HepG2 (cell line): ENCODE data around the gene PDZRN4. TPM values are rescaled to one million over a fixed set of nuclear protein-coding genes. Genes with fewer than 3 reads are reported as not detected.

Source experiments
- ATAC-seq: fragments of 200-7000 bp; cut with Tn5 transposase; 3 replicates; pipeline ENCODE4 v1.9.1; 2020; ENCODE audit warnings: mild to moderate bottlenecking, moderate library complexity
- BruUV-seq: library from RNA; stranded (reverse); fragments of 400-500 nt; replicated peaks from 2 replicates; lab custom pipeline; 2021; lab: Mats Ljungman, UMichigan
- CTCF ChIA-PET: fragments of 300-600 bp; formaldehyde crosslinking; extraction: SDS; loops from one replicate; lab custom pipeline; 2021; ENCODE audit warnings: low total read pairs, inconsistent platforms, low intra/inter-chr PET ratio; lab: Yijun Ruan, JAX
- POLR2A ChIA-PET: fragments of 350-600 bp; sonication (Branson Sonifier 250); formaldehyde crosslinking; loops from one replicate; lab custom pipeline; 2020; ENCODE audit warnings: antibody characterized with exemption, inconsistent platforms; lab: Yijun Ruan, JAX
- DNase-seq: peaks from one replicate; pipeline ENCODE4 v3.0.0-alpha.2; 2015; ENCODE audit warnings: low spot score
- FAIRE-seq: peaks from 3 replicates; lab custom pipeline; 2011; peaks lifted over from hg19 to GRCh38; lab: Jason Lieb, UNC
- H2AFZ ChIP-seq: one replicate; pipeline ENCODE4 v1.6.1; 2011; ENCODE audit warnings: low read length, inconsistent platforms
- H3K27ac ChIP-seq: fragments of 300-600 bp; 3 replicates; pipeline ENCODE4 v1.8.0; 2011; ENCODE audit warnings: mixed run types, mild to moderate bottlenecking, mixed read lengths, low read length, inconsistent platforms; ENCODE audit not compliant: insufficient read depth; ENCODE audit errors: extremely low read length
- H3K27me3 ChIP-seq, 2 experiments: fragments of 200-600 bp in 1 of 2; 2 replicates in 1 of 2; 3 replicates in 1 of 2; pipeline versions ENCODE4 v1.6.0 to v1.8.0; 2011; ENCODE audit warnings: low read length in 2 of 2, mild to moderate bottlenecking in 2 of 2, moderate library complexity in 2 of 2, inconsistent platforms in 1 of 2; ENCODE audit not compliant: insufficient read depth in 2 of 2, control insufficient read depth in 1 of 2
- H3K36me3 ChIP-seq, 2 experiments: fragments of 200-600 bp in 1 of 2; replicated peaks in 1 of 2; 2 replicates in 1 of 2; 3 replicates in 1 of 2; pipeline versions ENCODE4 v1.5.1 to v1.8.0; 2011; ENCODE audit warnings: low read length in 2 of 2, inconsistent platforms in 1 of 2; ENCODE audit not compliant: insufficient read depth in 2 of 2, control insufficient read depth in 1 of 2
- H3K4me1 ChIP-seq: 2 replicates; pipeline ENCODE4 v1.5.1; 2012; ENCODE audit warnings: low read length, inconsistent platforms; ENCODE audit not compliant: insufficient read depth
- H3K4me2 ChIP-seq: 2 replicates; pipeline ENCODE4 v1.6.0; 2011; ENCODE audit warnings: low read depth, low read length, inconsistent platforms
- H3K4me3 ChIP-seq, 3 experiments: fragments of 200-600 bp in 1 of 3; sonication (generic), shearing (Covaris generic) in 1 of 3; replicated peaks in 1 of 3; 2 replicates each; pipeline ENCODE4 v1.5.1; 2011 to 2016; ENCODE audit warnings: low read length in 3 of 3, inconsistent platforms in 2 of 3, low read depth in 2 of 3, mild to moderate bottlenecking in 2 of 3, control low read depth in 1 of 3, mixed read lengths in 1 of 3; ENCODE audit not compliant: insufficient read depth in 1 of 3
- H3K79me2 ChIP-seq: one replicate; pipeline ENCODE4 v1.6.1; 2011; ENCODE audit warnings: low read length, inconsistent platforms; ENCODE audit not compliant: insufficient read depth
- H3K9ac ChIP-seq: 2 replicates; pipeline ENCODE4 v1.6.0; 2011; ENCODE audit warnings: mild to moderate bottlenecking, low read depth, low read length, inconsistent platforms; ENCODE audit not compliant: insufficient read depth
- H3K9me3 ChIP-seq: 2 replicates; pipeline ENCODE4 v1.5.1; 2012; ENCODE audit warnings: mild to moderate bottlenecking, low read length
- H4K20me1 ChIP-seq: 2 replicates; pipeline ENCODE4 v1.6.0; 2011; ENCODE audit warnings: inconsistent platforms, mild to moderate bottlenecking, low read length, moderate library complexity; ENCODE audit not compliant: insufficient read depth
- CEBPZ ChIP-seq: IDR thresholded peaks from 2 replicates; pipeline ENCODE4 v1.6.1; 2012; ENCODE audit warnings: low read length, improper control_type of control experiment
- CHD4 ChIP-seq: fragments of 200-600 bp; sonication (generic); IDR thresholded peaks from 2 replicates; pipeline ENCODE4 v1.7.0; 2017; ENCODE audit warnings: mild to moderate bottlenecking, low read length, borderline replicate concordance
- DNMT1 ChIP-seq: sonication (generic); formaldehyde crosslinking; IDR thresholded peaks from 2 replicates; pipeline ENCODE4 v1.5.1; 2020; ENCODE audit warnings: mild to moderate bottlenecking, missing genetic modification reagents
- E2F2 ChIP-seq: sonication (generic); formaldehyde crosslinking; IDR thresholded peaks from 2 replicates; pipeline ENCODE4 v1.4.0; 2020; ENCODE audit warnings: missing genetic modification reagents, borderline replicate concordance
- FOXK2 ChIP-seq: fragments of 450-650 bp; IDR thresholded peaks from 2 replicates; pipeline ENCODE4 v1.6.1; 2016
- PTBP1 ChIP-seq: fragments of 200-400 bp; formaldehyde crosslinking; IDR thresholded peaks from 2 replicates; pipeline ENCODE4 v1.6.1; 2018; ENCODE audit warnings: low read length, low read depth; ENCODE audit not compliant: poor library complexity, severe bottlenecking
- RERE ChIP-seq: IDR thresholded peaks from 2 replicates; pipeline ENCODE4 v1.6.1; 2016; ENCODE audit warnings: low read depth, missing genetic modification reagents, missing compliant biosample characterization
- ZBTB7B ChIP-seq: sonication (generic); formaldehyde crosslinking; IDR thresholded peaks from 2 replicates; pipeline ENCODE4 v1.4.0; 2020; ENCODE audit warnings: missing genetic modification reagents
- ZKSCAN5 ChIP-seq: sonication (generic); formaldehyde crosslinking; IDR thresholded peaks from 2 replicates; pipeline ENCODE4 v1.5.1; 2020; ENCODE audit warnings: mild to moderate bottlenecking, missing genetic modification reagents
- ZNF143 ChIP-seq: sonication (generic); formaldehyde crosslinking; IDR thresholded peaks from 2 replicates; pipeline ENCODE4 v1.4.0; 2020; ENCODE audit warnings: missing genetic modification reagents
- ZNF260 ChIP-seq: sonication (generic); formaldehyde crosslinking; IDR thresholded peaks from 2 replicates; pipeline ENCODE4 v1.4.0; 2020; ENCODE audit warnings: missing genetic modification reagents, low read depth, mild to moderate bottlenecking, borderline replicate concordance
- ZNF343 ChIP-seq: sonication (generic); formaldehyde crosslinking; IDR thresholded peaks from 2 replicates; pipeline ENCODE4 v1.4.0; 2020; ENCODE audit warnings: mild to moderate bottlenecking, missing genetic modification reagents
- ZNF552 ChIP-seq: sonication (generic); formaldehyde crosslinking; IDR thresholded peaks from 2 replicates; pipeline ENCODE4 v1.9.0; 2022; ENCODE audit warnings: missing genetic modification reagents, mild to moderate bottlenecking, borderline replicate concordance
- ZNF558 ChIP-seq: sonication (generic); formaldehyde crosslinking; IDR thresholded peaks from 2 replicates; pipeline ENCODE4 v1.9.0; 2022; ENCODE audit warnings: mild to moderate bottlenecking, missing genetic modification reagents, borderline replicate concordance
- ZNF619 ChIP-seq: sonication (generic); formaldehyde crosslinking; IDR thresholded peaks from 2 replicates; pipeline ENCODE4 v1.4.0; 2020; ENCODE audit warnings: mild to moderate bottlenecking, missing genetic modification reagents
- WGBS: methylation state at CpG from one replicate; pipeline ENCODE4 v1.1.6; 2017; ENCODE audit warnings: low lambda C conversion rate; 5-methylcytosine and 5-hydroxymethylcytosine counted together
- in situ Hi-C: cut with HindIII; loops from 2 replicates; pipeline ENCODE4 v1.10.0; 2017; ENCODE audit warnings: low pct_unique_long_range_greater_than_20kb; ENCODE audit not compliant: extremely low pct_ligation_motif_present
- intact Hi-C: fragments of 100-400 bp; cut with micrococcal nuclease; formaldehyde crosslinking; loops from one replicate; pipeline ENCODE4 v1.10.0; 2022; ENCODE audit not compliant: unreplicated experiment
- polyA plus RNA-seq, 8 experiments: library from polyadenylated mRNA; depleted of rRNA in 3 of 8; stranded (reverse) in 7 of 8; unstranded in 1 of 8; fragments of >200 nt; fragmentation: Illumina TruSeq in 4 of 8; extraction: Trizol in 4 of 8; gene quantifications; 2 replicates each; pipeline versions ENCODE4 v1.2.1 to v1.2.3, GENCODE V29; 2011 to 2016; ENCODE audit warnings: low read depth in 4 of 8, missing spikeins in 1 of 8, mixed read lengths in 1 of 8; ENCODE audit not compliant: insufficient read depth in 1 of 8
- total RNA-seq, 5 experiments: library from RNA; depleted of rRNA; stranded (reverse); fragments of >200 nt; fragmentation: Illumina TruSeq; extraction: Trizol; gene quantifications; 2 replicates each; pipeline ENCODE4 v1.2.3, GENCODE V29; 2016; ENCODE audit warnings: low read depth in 1 of 5

Gene PDZRN4
- total and polyA plus RNA-seq, 2 of the 13 experiments (the other 11 are each of a cell fraction or from before 2014, with no cell fraction given) = not detected

- CTCF ChIA-PET = no interaction called here
- in situ Hi-C loops = no loop called here
- FAIRE-seq = no peak
- no peak for TF ChIP-seq DNMT1 (CRISPR knock-in tag)
- TF ChIP-seq ZNF343 (CRISPR knock-in tag) = no peak
- TF ChIP-seq FOXK2 = no peak
- no peak for TF ChIP-seq ZNF260 (CRISPR knock-in tag)
- TF ChIP-seq CHD4 = no peak
- no peak for TF ChIP-seq ZNF558 (CRISPR knock-in tag)
- TF ChIP-seq ZNF619 = no peak
- TF ChIP-seq RERE (CRISPR knock-in tag) = no peak
- no peak for TF ChIP-seq ZNF552 (CRISPR knock-in tag)
- TF ChIP-seq ZBTB7B = no peak
- TF ChIP-seq ZNF143 (CRISPR knock-in tag) = no peak
- no peak for TF ChIP-seq CEBPZ
- no peak for TF ChIP-seq ZKSCAN5 (CRISPR knock-in tag)
- no peak for TF ChIP-seq PTBP1
- TF ChIP-seq E2F2 (CRISPR knock-in tag) = no peak
Measured at GRCh38 chr12:41460906-41461305, 272.8 kb downstream of the PDZRN4 start.

More at GRCh38 chr12:41460906-41461305, 272.8 kb downstream of the PDZRN4 start:
- Histone ChIP-seq H3K79me2 (no peaks in the 10 kb centered on the region), H3K36me3 (no peaks in the 10 kb centered on the region), H3K4me3 (no peak overlapping the region), H3K27ac (no peak overlapping the region), H3K27me3 (no peaks in the 10 kb centered on the region), H4K20me1 (no peaks in the 10 kb centered on the region), H2AFZ (no peak overlapping the region), H3K4me1 (no peaks in the 10 kb centered on the region), H3K9me3 (no peaks in the 10 kb centered on the region), H3K9ac (no peak overlapping the region), H3K4me2 (no peak overlapping the region)
- POLR2A ChIA-PET = no interaction called here
- intact Hi-C loops = no loop called here
- ATAC-seq = no peak
- WGBS = 0% methylated on average over 3 of the region's 3 CpGs
- DNase-seq = no peak
- no TSS peak for BruUV-seq
